SU-DHL-6 (cell line): ENCODE data around the gene ZNF836.

Experiments
- CTCF ChIP-seq: fragments of 200-600 bp; sonication (generic); IDR thresholded peaks from one replicate; pipeline ENCODE4 v1.5.1; 2017; ENCODE audit warnings: antibody characterized with exemption, mild to moderate bottlenecking, low read length, moderate library complexity; ENCODE audit not compliant: insufficient read depth, poor library complexity, severe bottlenecking
- EZH2phosphoT487 ChIP-seq: fragments of 200-600 bp; sonication (generic), shearing (Covaris generic); conservative IDR thresholded peaks from 2 replicates; pipeline ENCODE4 v1.6.1; 2018; ENCODE audit warnings: mild to moderate bottlenecking, antibody characterized with exemption, low read length, moderate library complexity, mixed read lengths

- no peak for TF ChIP-seq CTCF
- TF ChIP-seq EZH2phosphoT487 = no peak
Observed at GRCh38 chr19:52214241-52214640, 42.8 kb upstream of the ZNF836 start.
